ENCODE measurements around the gene BAHD1.
A peak's percentile ranks its signal among the peaks of the same experiment; 100 is the strongest.

BAHD1 gene

DNA sequence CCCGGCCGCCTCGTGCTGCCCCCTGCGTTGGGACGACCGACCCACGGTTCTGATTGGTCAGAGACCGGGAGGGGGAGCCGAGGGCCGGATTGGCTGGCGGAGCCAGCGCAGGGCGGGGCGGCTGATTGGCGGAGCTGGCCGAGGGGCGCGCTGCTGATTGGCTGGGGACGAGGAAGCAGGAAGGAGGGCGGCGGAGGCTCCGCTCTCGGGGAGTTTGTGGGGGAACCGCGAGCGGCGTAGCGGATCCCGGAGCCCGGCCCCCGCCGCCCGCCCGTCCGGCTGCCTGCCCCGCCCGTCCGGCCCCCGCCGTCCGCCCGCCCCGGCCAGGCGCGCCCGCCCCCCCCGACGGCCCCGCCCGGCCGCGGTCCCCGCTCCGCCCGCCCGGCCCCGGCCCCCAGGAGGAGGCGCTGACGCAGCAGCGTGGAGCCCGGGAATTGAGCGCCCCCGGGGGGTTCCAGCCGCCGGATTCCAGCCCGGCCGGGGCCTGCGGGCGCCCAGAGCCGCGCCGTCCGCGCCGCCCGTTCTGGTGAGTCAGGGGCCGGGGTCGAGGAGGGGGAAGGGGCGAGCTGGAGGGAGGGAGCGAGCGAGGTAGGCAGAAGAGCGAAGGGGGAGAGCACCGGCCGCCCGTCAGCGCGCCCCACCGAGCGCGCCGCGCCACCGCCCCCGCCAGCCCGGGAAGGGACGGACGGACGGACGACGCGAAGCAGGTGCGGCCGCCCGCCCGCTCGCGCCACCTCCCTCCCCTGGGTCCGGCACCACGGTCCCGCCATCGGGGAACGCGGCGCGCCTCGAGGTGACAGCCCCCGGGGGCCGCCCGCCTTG is at the start of gene BAHD1:
BAHD1 (plus strand) TSS at position 211 of the 822 bp plus-strand sequence. CDS start 17,512 bp downstream, outside the sequence.
- DNase-seq, result peak; percentile 87

DNA sequence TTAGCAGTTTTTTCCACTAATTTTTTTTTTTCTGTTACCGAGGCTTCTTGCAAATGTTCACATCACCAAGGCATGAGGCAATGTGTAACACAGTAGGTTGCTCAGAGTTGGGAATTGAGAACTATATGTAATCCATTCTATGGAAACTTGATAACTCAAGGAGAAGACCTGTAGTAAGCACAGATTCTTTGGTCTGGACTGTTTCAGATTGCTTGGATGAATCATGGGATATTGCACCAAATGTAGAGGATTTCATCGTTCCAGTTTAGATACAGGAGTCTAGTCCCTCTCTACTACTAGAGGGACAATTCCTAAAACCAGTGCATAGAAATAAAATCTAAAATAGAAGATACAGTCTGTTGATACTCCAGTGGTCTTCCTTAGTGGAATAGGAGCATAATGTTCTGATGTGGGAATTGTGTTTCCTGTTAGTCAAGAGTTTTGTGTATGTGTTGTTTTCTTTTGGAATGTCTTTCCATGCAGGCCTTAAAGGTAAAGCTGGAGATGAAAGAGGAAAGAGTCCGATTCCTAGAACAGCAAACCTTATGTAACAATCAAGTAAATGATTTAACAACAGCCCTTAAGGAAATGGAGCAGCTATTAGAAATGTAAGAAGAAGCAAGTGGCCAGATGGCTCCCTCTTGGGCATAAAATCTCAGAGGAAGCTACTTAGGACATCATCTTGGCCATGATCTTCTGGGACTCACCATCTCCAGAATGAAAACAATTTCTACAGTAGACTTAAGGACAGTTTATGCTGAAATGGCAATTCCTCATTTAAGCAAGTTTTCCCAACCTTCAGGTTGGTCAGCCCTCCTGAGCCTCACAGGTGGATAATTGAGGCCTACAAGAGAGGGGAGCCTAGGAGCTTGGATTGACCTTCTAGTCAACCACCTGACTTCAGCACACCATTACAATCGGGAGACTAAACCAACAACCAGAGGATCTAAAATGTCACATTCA is 47.5 kb upstream of the BAHD1 start:
- DNase-seq, result no peak

DNA sequence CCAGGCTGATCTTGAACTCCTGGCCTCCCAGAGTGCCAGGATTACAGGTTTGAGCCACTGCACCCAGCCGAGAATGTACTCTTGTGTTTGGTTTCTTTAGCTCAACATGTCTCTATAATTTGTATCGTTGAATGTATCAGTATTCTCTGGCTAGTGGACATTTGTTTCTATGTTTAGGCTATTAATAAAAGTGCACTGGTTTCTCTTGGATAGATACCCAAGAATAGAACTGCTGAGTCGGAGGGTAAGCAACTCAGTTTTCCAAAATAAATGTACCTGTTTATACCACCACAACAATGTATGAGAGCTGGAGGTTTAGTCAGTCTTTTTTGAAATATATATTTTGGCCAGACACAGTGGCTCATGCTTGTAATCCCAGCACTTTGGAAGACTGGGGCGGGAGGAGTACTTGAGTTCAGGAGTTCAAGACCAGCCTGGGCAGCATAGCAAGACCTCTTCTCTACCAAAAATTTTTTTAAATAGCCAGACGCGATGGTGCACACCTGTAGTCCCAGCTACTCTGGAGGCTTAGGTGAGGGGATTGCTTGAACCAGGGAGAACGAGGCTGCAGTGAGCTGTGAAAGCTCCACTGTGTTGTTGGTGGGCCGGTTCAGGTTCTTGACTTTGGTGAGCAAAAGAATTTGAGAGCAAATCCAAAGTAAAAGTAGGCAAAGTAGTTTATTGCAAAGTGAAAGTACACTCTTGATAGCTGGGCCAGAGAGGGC is 42.9 kb upstream of the BAHD1 start:
- DNase-seq, result no peak

DNA sequence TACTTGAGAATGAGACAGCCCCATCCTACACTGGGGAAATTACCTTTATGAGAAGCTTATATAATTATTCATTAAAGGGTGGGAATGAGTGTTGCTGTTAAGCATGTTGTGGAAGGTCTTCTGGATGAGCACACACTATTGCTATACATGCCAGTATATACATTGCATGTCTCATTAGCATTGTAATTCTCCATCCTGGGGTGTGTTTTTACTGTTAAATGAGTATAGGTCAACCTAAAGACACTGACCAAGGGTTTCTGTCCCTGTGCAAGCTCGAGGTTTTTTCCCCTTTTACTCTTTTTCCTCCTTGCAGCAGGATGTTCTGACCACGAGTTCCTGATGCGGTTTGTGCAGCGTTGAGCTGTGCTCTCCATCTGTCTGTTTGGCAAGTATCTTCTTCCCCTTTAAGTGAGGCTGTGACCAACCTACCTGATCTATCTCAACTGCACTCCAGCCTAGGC is 42.3 kb upstream of the BAHD1 start:
- DNase-seq, result no peak

DNA sequence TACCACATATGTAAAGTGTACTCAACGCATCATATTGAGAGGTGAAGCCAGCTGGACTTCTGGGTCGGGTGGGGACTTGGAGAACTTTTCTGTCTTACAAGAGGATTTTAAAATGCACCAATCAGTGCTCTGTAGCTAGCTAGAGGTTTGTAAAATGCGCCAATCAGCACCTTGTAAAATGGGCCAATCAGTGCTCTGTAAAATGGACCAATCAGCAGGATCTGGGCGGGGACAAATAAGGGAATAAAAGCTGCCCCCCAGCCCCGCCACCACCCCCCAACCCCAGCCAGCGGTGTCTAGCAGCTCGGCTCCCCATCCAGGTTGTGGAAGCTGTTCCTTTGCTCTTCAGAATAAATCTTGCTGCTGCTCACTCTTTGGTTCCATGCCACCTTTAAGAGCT is 41.4 kb upstream of the BAHD1 start:
- no peak for DNase-seq

DNA sequence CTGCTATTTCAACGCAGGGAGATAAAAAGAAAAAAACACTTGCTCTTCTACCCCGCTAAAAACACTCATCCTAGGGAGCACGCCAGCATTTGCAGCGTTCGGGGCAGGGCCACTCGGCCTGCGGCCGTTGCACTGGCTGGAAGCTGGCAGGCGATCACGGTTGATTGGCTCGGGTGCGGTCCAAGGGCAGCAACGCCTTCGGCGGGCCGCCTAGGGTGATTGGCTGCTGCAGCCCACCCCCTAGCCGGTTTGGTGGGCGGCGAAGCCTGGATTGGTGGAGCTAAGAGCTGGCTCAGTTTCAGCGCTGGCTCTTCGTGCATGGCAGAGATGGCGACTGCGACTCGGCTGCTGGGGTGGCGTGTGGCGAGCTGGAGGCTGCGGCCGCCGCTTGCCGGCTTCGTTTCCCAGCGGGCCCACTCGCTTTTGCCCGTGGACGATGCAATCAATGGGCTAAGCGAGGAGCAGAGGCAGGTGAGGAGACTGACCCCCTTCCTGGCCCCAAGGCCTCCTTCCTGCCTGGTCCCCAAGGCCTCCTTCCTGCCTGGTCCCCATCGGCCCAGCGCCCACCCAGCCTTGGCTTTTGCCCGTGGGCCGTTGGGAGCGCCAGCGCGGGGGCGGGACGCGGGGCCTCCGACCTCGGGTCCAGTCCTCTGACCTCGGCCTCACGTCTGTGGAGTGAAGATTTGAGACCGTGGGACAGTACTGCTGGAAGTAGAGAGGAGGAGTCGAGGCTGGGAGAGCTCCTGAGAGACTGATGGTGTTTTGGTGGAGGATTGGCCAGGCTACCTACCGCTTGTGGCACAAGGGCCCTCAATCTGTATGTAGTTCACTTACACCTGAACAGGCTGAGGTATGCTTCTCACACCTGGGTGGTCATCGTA is 35.0 kb upstream of the BAHD1 start, which contains the start of gene IVD:
IVD (plus strand) TSS at position 295 of the 881 bp plus-strand sequence; CDS start at position 328, 33 bp downstream.
- DNase-seq, result peak; percentile 95

DNA sequence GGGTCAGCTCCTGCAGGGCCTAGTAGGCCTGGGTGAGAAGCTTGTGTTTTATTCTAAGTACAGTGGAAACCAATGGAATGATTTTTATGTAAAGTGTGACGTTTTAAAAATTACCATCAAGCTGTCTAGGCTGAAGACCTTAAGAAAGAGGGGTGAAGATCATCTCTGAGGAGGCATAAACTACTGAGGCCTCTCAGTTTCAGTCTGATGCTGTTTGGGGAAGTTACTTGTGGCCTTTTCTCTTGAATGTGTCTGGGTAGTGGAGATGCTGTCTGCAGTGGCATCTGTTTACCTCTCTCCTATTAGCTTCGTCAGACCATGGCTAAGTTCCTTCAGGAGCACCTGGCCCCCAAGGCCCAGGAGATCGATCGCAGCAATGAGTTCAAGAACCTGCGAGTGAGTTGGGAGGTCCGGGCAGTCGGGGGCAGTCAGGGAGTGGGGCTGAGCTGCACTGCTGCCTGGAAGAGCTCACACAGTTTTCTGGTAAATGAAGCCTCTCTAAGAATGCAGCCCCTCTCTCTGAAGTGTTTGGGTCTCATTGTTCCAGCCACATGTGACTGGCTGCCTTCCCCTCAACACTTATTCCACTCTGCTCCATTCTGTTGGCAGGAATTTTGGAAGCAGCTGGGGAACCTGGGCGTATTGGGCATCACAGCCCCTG is 33.3 kb upstream of the BAHD1 start:
- no peak for DNase-seq

DNA sequence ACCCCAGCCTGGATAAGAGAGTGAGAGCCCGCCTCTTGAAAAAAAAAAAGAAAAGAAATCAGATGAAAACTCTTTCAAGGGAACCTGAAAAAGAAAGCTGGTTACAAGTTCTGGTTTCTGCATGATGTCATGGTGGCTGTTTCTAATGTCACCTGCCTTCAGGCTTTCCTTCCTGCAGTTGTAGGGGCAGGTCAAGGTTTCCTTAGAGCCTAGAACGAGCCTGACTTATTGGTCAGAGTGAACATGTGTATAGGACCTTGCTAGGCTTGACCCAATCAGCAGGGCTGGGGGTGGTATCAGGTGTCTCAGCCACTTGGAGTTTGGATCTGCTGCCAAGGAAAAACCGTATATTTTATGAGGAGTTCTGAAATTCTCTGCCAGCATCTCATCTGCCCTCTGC is 31.4 kb upstream of the BAHD1 start:
- no peak for DNase-seq

DNA sequence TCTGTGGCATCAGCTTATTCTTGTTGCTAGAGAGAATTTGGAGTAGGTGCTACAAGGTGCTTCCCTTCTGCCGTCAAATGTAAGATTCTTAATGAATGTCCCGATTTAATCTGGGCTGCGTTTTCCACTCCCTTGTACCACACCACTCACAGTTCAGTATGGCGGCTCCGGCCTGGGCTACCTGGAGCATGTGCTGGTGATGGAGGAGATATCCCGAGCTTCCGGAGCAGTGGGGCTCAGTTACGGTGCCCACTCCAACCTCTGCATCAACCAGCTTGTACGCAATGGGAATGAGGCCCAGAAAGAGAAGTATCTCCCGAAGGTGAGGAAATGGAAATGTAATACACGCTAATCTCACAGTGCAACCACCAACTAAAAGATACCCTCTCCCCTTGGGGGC is 30.3 kb upstream of the BAHD1 start:
- DNase-seq, result no peak

DNA sequence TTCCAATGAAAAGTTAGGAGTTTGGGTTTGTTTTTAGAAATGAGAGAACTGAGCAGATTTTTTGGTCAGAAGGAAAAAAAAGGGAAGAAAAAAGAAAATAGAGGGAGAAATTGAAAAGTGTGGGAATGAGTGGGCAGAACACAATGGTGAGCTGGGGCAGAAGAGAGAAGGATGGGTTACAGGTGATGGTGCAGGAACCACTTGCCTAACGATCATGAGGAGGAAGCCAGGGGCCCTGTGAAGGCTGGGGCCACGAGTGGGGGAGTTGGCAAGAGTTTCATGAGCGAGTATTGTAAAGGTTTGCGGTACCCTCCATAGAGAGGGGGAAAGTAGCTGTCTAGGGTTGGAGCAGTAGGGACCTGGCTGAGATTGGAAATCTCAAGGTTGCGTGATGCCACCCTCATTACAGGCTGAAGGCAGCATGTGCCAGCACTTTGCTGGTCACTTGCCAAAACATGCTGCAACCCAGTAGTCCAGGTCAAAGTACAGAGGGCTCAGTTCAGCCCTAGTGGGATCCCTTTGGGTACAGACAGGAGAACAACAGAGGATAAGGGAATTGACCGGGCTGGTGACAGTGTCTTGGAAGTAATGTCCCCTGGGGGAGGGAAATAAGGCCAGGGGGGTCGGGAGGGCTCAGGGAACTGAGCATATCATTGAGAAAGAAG is 28.5 kb upstream of the BAHD1 start:
- DNase-seq, result no peak

DNA sequence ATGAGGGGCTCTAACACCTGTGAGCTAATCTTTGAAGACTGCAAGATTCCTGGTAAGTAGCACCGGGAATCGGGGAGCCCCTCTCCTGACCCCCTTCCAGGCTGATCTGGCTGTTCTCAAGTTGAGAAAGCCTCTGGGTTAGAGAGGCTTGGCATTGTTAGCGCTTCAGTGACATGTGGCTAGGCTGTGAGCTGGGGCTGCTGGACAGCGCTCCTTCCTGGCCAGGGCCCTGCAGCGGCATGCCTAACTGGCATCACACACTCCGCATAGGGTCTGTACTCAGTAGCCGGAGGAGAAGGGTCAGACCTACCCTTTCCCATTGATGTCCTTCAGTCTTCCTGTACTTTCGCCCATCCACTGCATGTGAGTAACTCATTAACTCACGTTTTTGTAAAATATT is 27.7 kb upstream of the BAHD1 start:
- DNase-seq, result no peak

DNA sequence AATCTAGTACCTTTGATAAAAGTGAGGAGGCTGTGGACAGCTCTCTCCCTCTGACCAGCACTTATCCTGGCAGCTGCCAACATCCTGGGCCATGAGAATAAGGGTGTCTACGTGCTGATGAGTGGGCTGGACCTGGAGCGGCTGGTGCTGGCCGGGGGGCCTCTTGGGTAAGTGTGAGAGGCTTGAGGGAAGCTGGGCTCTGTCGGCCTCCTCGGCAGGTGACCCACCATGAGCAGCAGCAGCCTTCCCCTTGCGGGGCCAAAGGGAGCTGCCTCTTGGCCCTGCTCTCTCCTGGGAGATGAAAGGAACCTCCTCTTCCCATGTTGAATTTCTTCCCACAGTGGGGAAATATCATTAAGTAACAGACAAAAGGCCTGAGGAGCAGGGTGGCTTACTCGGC is 25.9 kb upstream of the BAHD1 start:
- no peak for DNase-seq

DNA sequence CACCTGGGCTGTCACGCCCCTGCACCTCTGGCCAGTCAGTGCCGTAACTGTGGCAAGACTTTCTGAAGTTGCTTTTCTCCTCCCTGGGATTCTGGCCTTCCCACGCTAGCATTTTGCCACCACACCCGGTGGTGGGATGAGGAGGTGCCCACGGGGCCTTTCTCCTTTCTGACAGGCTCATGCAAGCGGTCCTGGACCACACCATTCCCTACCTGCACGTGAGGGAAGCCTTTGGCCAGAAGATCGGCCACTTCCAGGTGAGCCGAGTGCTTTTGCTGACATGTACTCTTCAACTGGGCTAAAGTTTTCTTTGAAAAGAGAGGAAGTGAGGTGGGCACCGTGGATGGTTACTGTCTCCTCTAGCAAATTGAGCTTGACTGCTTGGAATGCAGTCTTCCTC is 25.5 kb upstream of the BAHD1 start:
- no peak for DNase-seq

DNA sequence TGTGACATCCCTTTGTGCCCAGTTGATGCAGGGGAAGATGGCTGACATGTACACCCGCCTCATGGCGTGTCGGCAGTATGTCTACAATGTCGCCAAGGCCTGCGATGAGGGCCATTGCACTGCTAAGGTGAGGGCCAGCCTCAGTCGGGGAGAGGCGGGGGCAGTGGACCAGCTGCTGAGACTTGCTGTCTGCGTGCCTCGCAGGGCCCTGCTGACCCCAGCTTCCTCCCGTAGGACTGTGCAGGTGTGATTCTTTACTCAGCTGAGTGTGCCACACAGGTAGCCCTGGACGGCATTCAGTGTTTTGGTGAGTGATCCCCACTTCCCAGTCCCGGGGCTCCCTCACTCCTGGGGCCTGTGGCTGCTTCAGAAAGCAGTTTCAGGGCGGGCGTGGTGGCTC is 24.7 kb upstream of the BAHD1 start:
- DNase-seq, result no peak

DNA sequence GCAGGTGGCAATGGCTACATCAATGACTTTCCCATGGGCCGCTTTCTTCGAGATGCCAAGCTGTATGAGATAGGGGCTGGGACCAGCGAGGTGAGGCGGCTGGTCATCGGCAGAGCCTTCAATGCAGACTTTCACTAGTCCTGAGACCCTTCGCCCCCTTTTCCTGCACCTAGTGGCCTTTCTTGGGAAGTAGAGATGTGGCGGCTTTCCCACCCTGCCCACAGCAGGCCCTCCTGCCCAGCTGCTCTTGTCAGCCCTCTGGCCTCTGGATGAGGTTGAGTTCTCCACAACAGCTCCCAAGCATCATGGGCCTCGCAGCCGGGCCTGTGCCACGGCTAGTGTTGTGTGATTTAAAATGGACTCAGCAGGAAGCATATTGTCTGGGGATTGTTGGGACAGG is 22.6 kb upstream of the BAHD1 start:
- DNase-seq, result no peak

DNA sequence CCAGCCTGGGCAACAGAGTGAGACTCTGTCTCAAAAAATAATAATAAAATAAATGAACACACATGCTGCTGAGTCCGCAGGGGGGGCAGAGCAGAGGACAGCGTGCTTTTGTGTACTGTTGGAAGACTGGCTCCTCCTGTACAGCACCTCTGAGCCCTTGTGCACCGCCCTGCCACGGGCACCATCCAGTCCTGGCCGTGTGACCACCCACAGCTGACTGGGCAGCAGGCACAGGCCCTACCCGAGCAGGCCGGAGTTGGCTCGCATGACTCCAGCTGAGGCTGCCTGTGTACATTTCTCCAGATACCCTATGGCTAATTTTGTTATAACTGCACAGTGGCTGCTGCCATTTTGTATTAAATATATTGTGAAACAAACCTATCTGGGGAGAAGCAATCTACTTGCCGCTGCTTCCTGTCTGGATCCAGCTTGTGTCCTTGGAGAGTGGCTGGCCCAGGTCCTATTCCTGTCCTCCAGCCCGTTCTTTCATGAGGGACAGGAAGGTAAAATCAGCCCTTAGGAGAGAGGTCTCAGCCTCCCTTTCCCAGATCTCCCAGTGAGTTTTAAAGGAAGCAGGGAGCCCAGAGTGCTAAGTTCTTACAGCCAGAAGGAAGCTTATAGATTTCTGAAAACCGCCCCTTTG is 20.6 kb upstream of the BAHD1 start:
- no peak for DNase-seq

DNA sequence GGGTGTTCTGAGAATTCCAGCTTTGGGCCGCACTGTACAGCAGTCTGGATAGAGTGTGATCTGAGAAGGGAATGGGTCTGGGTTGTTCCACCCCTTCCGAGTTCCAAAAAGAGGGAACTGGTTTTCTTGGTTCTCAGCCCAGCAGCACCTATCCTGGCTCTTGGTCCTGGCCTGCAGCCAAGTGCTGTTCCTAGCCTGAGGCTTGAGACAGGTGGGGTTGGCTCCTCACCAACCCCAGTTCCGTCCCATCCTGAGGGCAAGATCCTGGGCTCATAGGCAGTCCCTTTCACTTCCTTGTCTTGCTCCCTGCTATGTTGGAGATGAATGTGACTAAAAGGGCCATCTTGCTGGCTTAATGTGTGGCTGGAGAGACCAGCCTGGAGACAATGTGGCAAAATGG is 20.0 kb upstream of the BAHD1 start:
- no peak for DNase-seq

DNA sequence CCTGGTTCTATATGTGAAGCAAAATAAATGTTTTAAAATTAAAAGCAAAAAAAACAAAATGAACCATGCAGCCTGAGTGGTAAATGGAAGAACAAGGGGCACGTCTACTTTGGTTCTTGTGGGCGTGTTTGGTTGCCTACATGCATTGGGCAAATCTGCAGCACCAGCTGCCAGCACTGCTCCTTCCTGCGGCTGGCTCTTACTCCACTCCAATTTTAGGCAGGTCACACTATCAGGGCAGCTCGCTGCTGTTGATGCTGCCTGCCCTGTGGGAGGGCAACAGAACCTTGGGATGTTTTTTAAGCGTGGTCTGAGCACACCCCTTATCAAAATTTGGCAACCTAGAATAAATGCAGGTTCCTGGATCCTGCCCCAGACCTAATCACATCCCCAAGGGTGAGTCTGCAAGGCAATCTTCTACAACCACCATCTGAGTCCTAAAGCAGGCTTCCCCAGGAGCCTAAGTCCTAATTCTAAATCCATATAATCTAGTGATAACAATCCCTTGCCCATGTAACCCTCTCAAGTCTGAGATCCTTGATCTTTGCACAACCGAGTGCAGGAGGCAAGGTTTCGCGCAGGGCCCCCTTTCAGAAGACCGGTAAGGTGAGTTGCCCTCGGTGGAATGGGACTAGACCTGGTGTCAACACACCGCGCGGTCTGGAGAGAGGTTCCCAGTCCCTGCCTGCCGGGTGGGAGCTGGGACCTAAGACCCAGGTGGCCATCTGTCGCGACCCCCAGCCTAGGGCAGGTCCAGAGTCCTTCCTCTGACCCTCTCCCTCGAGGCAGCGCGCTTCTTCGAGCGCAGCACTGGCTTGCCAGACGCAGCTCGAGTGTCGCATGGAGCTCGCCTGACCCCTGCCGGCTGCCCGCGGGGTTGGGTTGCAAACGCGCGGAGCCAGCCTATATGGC is 19.3 kb upstream of the BAHD1 start:
- DNase-seq, result peak; percentile 89

DNA sequence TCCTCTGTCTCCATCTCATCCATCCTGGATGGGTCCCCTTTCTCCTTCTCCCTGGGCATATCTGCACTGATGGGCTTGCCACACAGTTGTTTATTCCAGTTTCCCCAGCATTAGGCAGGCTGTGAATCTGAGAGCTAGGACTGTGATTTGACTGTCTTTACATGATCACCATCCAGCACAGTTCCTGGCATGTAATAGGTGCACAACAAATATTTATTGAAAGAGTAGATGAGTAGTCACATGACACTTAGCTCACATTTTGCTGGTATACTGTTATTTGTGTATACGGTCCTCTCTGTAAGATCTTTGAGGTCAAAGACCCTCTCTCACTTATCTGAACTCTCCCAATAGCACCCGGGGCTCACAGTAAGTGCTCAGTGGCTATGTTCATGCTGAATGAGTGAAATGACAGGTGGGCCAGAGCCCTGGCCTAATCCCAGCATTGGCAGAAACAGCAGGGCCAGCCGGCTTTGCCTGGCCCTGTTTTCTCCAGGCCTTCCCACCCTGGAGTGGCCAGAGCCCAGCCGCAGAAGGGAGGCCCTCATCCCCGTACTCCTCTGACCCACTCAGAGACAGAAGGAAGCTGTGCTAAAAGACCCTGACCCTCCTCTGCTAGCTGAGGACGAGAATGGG is 16.2 kb upstream of the BAHD1 start:
- DNase-seq, result no peak
